BJ (cell line): ENCODE results near the gene AKAP6. TPM values are rescaled to one million over a fixed set of nuclear protein-coding genes. Genes with fewer than 3 reads are reported as not detected.
A peak's percentile ranks its signal among the peaks of the same experiment; 100 is the strongest.
"Not testable (repeated sequence)": the region's sequence is repeated elsewhere in the genome, so short reads cannot be mapped to it uniquely, and the experiment has no call there.

Experiments used
- CTCF ChIA-PET: fragments of 350-600 bp; formaldehyde crosslinking; extraction: SDS; loops from one replicate; lab custom pipeline; 2021; ENCODE audit warnings: antibody characterized with exemption, inconsistent platforms; lab: Yijun Ruan, JAX
- POLR2A ChIA-PET: fragments of 300-600 bp; sonication (Branson Sonifier 250); formaldehyde crosslinking; extraction: SDS; loops from one replicate; lab custom pipeline; 2021; ENCODE audit warnings: antibody characterized with exemption; lab: Charles Lee
- DNase-seq: peaks from one replicate; pipeline ENCODE4 v3.0.0-alpha.2; 2011; ENCODE audit warnings: low read depth
- H3K27me3 ChIP-seq: 2 replicates; pipeline ENCODE4 v1.6.0; 2011; ENCODE audit warnings: low read length; ENCODE audit not compliant: control insufficient read depth, insufficient read depth
- H3K36me3 ChIP-seq: 2 replicates; pipeline ENCODE4 v1.5.1; 2011; ENCODE audit warnings: low read length; ENCODE audit not compliant: control insufficient read depth, insufficient read depth
- H3K4me3 ChIP-seq: 2 replicates; pipeline ENCODE4 v1.5.1; 2011; ENCODE audit warnings: low read depth, mild to moderate bottlenecking, control low read depth, low read length
- polyA plus RNA-seq: library from polyadenylated mRNA; depleted of rRNA; stranded (reverse); fragments of >200 nt; gene quantifications from 2 replicates; pipeline ENCODE4 v1.2.3, GENCODE V29; 2011
- TF ChIP-seq, protein P1 (sequence below): IDR thresholded peaks from 2 replicates; pipeline ENCODE4 v1.5.1; 2011; ENCODE audit warnings: low read depth, mild to moderate bottlenecking, control low read depth, inconsistent platforms, low read length, moderate library complexity; ENCODE audit not compliant: insufficient read depth

AKAP6 gene
- polyA plus RNA-seq, 1 experiment, result 18.5 TPM

DNA sequence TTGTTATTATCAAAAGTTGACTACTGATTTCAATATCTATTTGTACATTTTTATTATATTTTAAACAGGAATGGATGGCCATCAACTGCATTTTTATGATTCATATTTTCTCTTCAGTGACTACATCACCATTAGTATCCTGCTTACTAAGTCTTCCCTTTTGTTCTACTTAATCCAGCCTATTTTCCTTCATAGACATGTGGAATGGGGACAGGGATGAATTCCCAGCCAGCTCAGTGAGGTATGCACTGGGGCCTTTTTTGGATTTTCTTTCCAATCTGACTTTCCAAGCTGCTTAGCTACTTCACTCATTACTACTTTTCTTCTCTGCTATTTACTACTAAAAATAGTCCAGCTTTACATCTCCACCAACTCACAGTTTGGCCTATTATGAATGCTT, 38.4 kb downstream of the AKAP6 start:
- no peaks in the 10 kb centered on the region for H3K36me3 ChIP-seq
- H3K4me3 ChIP-seq, result no peak overlapping the region
- TF ChIP-seq, protein P1, sequence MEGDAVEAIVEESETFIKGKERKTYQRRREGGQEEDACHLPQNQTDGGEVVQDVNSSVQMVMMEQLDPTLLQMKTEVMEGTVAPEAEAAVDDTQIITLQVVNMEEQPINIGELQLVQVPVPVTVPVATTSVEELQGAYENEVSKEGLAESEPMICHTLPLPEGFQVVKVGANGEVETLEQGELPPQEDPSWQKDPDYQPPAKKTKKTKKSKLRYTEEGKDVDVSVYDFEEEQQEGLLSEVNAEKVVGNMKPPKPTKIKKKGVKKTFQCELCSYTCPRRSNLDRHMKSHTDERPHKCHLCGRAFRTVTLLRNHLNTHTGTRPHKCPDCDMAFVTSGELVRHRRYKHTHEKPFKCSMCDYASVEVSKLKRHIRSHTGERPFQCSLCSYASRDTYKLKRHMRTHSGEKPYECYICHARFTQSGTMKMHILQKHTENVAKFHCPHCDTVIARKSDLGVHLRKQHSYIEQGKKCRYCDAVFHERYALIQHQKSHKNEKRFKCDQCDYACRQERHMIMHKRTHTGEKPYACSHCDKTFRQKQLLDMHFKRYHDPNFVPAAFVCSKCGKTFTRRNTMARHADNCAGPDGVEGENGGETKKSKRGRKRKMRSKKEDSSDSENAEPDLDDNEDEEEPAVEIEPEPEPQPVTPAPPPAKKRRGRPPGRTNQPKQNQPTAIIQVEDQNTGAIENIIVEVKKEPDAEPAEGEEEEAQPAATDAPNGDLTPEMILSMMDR, result no peak
- CTCF ChIA-PET, result interaction anchor here (1.1 to 1.3 kb wide), 4 partner anchors 11 to 114 kb away, joined by 3 to 5 read pairs (median 4); no protein-coding TSS in a partner anchor
- peaks cover under 1% of the 10 kb centered on the region; the same call in 1 of the 2 replicates for H3K27me3 ChIP-seq
- POLR2A ChIA-PET, result no interaction called here
- no peak for DNase-seq

DNA sequence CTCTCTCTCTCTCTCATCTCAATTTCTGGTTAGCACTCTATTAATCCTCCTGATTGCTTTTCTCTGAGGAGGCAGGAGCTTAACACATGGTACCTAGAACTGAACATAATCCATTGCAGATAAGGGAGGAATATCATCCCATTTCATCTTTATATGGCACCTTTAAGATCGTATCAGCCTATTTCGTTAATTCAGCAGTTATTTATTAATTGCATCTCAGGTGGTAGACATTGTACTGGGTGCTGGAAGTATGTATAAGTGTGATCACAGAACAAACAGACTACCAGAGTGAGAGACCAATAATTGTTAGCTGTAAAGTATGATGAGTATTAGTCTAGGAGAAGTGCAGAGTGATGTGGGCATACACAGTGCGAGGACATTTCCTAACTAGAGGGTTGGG, 39.0 kb downstream of the AKAP6 start:
- TF ChIP-seq, protein P1, result no peak
- CTCF ChIA-PET, result interaction anchor here (1.3 kb wide), 1 partner anchor 114 kb away, joined by 4 read pairs; no protein-coding TSS in a partner anchor

DNA sequence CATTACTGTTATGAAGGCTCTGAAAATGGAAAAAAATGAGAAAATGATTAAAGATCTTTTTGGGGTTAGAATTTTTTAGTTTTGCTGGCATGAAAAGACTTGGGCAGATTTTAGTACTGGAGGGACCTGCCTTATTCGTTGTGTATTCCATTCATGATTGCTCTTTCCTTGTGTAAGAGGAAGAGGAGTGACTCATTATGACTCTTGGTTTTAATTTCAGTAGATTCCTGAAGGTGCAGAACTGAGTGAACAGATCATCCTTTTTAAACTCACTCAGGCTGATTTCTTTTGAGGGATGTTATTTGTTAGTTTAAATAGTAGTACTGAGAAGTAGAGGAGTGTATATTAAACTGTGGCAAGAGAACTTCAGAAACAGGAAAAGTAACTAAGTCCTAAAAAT, 41.6 kb downstream of the AKAP6 start:
- peak; percentile 70 for DNase-seq
- ChIA-PET POLR2A (no interaction called here), CTCF (interaction anchor here (0.8 kb wide), 1 partner anchor 112 kb away, joined by 4 read pairs; no protein-coding TSS in a partner anchor)
- TF ChIP-seq, protein P1, result no peak
- Histone ChIP-seq H3K27me3 (no peaks in the 10 kb centered on the region), H3K36me3 (no peaks in the 10 kb centered on the region), H3K4me3 (no peak overlapping the region)

More for the DNA sequence above, 39.0 kb downstream of the AKAP6 start:
- DNase-seq, result no peak
- POLR2A ChIA-PET, result no interaction called here
- Histone ChIP-seq H3K4me3 (no peak overlapping the region), H3K27me3 (no peaks in the 10 kb centered on the region), H3K36me3 (no peaks in the 10 kb centered on the region)

DNA sequence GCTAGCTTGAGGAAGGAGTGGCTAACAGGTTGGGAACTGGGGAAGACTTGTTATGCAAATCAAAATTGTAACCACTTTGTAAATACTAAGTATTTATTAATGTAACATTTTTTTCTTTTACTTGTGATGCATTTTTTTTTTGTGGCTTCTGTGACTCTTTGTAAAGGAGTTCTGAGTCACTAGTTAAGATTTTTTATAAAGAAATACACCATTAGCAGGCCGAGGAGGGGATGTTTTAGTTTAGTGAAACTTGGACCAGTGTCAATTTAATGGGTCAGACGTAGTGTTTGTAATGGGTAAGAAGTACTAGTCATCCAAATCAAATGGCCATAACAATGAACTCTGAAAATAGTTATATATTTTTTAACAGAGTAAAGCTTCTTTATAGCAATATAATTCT, 43.1 kb downstream of the AKAP6 start:
- H3K27me3 ChIP-seq, result no peaks in the 10 kb centered on the region
- DNase-seq, result peak; percentile 92
- no peak overlapping the region for H3K4me3 ChIP-seq
- H3K36me3 ChIP-seq, result no peaks in the 10 kb centered on the region
- POLR2A ChIA-PET, result no interaction called here
- TF ChIP-seq, protein P1, result no peak
- CTCF ChIA-PET, result interaction anchor here (0.7 to 1.1 kb wide), 2 partner anchors 11 to 72 kb away, joined by 3 to 4 read pairs; no protein-coding TSS in a partner anchor

DNA sequence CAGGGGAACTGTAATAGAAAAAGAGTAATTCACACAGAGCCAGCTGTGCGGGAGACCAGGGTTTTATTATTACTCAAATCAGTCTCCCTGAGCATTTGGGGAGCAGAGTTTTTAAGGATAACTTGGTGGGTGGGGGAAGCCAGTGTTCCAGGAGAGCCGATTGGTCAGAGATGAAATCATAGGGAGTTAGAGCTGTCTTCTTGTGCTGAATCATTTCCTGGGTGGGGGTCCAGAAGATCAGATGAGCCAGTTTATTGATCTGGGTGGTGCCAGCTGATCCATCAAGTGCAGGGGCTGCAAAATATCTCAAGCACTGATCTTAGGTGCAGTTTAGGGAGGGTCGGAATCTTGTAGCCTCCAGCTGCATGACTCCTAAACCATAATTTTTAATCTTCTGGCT, 44.1 kb downstream of the AKAP6 start:
- H3K4me3 ChIP-seq, POLR2A ChIA-PET, DNase-seq, H3K27me3 ChIP-seq, H3K36me3 ChIP-seq: not testable (repeated sequence)
- CTCF ChIA-PET, result interaction anchor here (0.7 to 1.5 kb wide), 2 partner anchors 9 to 1807 kb away, joined by 3 to 7 read pairs; no protein-coding TSS in a partner anchor

DNA sequence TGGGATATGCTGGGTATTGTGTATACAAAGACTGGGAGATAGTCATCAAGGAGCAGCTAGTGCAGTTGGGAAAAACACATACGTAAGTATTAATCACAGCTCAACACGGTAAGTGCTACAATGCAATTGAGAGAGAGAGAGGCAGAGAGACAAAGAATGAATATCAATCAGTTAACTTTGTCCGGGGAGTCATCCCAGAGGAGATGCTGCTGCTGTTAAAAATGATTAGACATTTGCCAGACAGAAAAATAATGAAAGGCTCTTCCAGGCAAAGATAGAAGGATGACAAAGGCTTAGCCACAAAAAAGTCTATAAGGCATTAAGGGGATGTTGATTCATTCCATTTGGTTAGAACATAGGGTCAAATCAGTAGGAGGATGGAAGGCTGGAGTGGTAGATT, 45.1 kb downstream of the AKAP6 start:
- ChIA-PET POLR2A (no interaction called here), CTCF (interaction anchor here (1.5 kb wide), 1 partner anchor 8 kb away, joined by 7 read pairs; no protein-coding TSS in a partner anchor)
- no peaks in the 10 kb centered on the region for H3K36me3 ChIP-seq
- H3K4me3 ChIP-seq, result no peak overlapping the region
- no peak for DNase-seq
- no peaks in the 10 kb centered on the region for H3K27me3 ChIP-seq
- TF ChIP-seq, protein P1, result no peak
